ENCODE measurements around the gene KICS2.

The KICS2 gene

DNA sequence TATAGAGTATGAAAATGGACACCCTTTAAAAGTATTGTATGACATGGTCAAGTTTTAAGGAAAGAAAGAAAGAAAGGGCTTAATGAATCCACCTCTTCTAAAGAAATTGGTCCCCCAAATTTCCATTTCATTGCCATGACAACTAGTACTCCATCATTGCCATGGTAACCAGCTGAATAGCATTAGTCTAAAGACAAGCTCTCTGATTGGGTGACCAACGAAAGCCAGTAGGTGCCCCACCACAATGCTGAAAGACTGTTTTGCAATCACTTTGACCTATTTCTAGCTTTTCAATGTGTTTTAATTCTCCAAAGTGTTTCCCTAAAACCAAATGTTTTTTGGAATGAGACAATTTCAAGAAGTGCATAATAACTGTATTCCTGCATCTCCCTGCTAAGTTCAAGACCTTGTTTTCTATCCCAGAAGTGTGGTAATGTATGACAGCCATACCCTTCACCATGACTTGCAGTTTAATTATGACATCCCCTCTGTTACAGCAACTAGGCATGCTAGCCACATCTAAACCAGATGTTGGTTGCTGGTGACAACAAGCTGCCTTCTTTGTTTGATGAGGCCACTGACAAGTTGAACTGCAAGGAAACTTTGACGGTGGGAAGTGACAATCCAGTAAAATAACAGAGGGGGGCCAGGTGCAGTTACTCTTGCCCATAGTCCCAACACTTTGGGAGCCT lies 46.7 kb downstream of the KICS2 start:
- peak in 4 of 58 donors; percentile 4 to 29 (median 24) for DNase-seq

DNA sequence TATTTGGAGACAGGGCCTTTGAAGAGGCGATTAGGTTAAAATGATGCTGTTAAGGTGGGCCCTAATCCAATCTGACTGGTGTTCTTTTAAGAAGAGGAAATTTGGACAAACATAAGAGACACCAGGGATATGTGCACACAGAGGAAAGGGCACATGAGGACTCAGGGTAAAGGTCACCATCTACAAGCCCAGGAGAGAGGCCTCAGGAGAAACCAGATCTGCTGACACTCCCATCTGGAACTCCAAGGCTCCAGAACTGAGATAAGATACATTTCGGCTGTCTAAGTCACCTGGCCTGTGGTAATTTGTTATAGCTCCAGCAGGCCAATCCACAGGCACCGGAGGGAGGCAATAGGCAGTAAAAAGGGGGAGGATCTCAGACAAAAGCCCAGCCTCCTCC lies 48.6 kb downstream of the KICS2 start:
- no peak for DNase-seq
